OCI-LY3 (cell line): ENCODE results near the gene TMEM39B.

Experiments used
- EZH2phosphoT487 ChIP-seq: fragments of 200-600 bp; shearing (Covaris generic); IDR thresholded peaks from 2 replicates; pipeline ENCODE4 v1.6.1; 2018; ENCODE audit warnings: antibody characterized with exemption, mixed run types, low read depth
- TF ChIP-seq, protein P1 (sequence below): fragments of 200-600, 300-600 bp; sonication (generic); IDR thresholded peaks from 2 replicates; pipeline ENCODE4 v1.5.1; 2014; ENCODE audit warnings: antibody characterized with exemption, low read length, low read depth

DNA sequence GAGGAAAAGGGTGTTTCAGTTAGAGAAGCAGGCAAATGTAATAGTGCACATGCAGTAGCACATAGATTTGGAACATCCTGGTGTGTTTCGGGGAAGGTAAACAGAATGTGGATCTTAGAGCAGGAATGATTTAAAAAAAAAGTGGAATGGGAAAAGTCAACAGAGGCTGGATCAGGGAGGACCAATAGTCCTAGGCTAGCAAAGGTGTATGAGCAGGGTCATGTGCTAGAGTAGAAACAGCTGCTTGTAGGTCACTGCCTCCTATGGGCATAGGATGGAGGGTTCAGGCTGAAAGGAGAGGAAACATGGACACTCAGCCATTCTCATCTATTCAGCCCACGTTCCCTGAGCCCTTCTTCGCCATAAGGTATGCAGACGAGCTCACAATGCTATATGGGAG, 31.4 kb downstream of the TMEM39B start:
- TF ChIP-seq, protein P1, sequence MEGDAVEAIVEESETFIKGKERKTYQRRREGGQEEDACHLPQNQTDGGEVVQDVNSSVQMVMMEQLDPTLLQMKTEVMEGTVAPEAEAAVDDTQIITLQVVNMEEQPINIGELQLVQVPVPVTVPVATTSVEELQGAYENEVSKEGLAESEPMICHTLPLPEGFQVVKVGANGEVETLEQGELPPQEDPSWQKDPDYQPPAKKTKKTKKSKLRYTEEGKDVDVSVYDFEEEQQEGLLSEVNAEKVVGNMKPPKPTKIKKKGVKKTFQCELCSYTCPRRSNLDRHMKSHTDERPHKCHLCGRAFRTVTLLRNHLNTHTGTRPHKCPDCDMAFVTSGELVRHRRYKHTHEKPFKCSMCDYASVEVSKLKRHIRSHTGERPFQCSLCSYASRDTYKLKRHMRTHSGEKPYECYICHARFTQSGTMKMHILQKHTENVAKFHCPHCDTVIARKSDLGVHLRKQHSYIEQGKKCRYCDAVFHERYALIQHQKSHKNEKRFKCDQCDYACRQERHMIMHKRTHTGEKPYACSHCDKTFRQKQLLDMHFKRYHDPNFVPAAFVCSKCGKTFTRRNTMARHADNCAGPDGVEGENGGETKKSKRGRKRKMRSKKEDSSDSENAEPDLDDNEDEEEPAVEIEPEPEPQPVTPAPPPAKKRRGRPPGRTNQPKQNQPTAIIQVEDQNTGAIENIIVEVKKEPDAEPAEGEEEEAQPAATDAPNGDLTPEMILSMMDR, result no peak
- TF ChIP-seq EZH2phosphoT487, result no peak
